ENCODE results near the gene MYL2.

GRCh38 chr12:110943373-110943772 lies 23.0 kb upstream of the MYL2 start:
- TF ChIP-seq CTCF (IDR thresholded peaks at IDR 0.05; ENCODE audit: insufficient read depth, low read depth, low read length) (no peak), EZH2 (IDR thresholded peaks at IDR 0.05; ENCODE audit: insufficient read depth, low read length) (no peak)
